Vagina (tissue), 2 donors: ENCODE data around the gene PMEPA1. TPM values are rescaled to one million over a fixed set of nuclear protein-coding genes. Genes with fewer than 3 reads are reported as not detected.

Source experiments
- DNase-seq, 2 donors: peaks; one replicate each; pipeline ENCODE4 v3.0.0-alpha.2; 2017; ENCODE audit errors: extremely low spot score in 2 of 2
- H3K27ac ChIP-seq: fragments of 200-600 bp; sonication (generic); one replicate; pipeline ENCODE4 v1.5.1; 2019
- H3K27me3 ChIP-seq: fragments of 200-600 bp; sonication (generic); one replicate; pipeline ENCODE4 v1.5.1; 2019
- H3K36me3 ChIP-seq, 2 donors: fragments of 200-600 bp; sonication (generic); one replicate each; pipeline ENCODE4 v1.5.1; 2017 to 2019
- H3K4me1 ChIP-seq: fragments of 200-600 bp; sonication (generic); one replicate; pipeline ENCODE4 v1.5.1; 2019
- H3K4me3 ChIP-seq, 2 donors: fragments of 200-600 bp; sonication (generic); 1 replicate in 1 of 2; 2 replicates in 1 of 2; pipeline ENCODE4 v1.5.1; 2016 to 2019
- H3K9me3 ChIP-seq: fragments of 200-600 bp; sonication (generic); one replicate; pipeline ENCODE4 v1.5.1; 2019
- POLR2A ChIP-seq, 2 donors: fragments of 450-650 bp; IDR thresholded peaks; one replicate each; pipeline ENCODE4 v1.6.1; 2017; ENCODE audit warnings: antibody characterized with exemption in 2 of 2, mild to moderate bottlenecking in 2 of 2, moderate library complexity in 2 of 2
- POLR2AphosphoS5 ChIP-seq, 2 donors: sonication (generic); formaldehyde crosslinking; IDR thresholded peaks; one replicate each; pipeline ENCODE4 v1.9.0; 2017; ENCODE audit warnings: antibody characterized with exemption in 2 of 2, mild to moderate bottlenecking in 2 of 2, low read depth in 1 of 2; ENCODE audit not compliant: insufficient read depth in 1 of 2
- intact Hi-C: fragments of 100-400 bp; cut with DNase I; formaldehyde crosslinking; loops from one replicate; pipeline ENCODE4 v1.15.1; 2023
- total RNA-seq: library from RNA; depleted of rRNA; stranded (reverse); fragments of >200 nt; gene quantifications from one replicate; pipeline ENCODE4 v1.2.3, GENCODE V29; 2016
- TF ChIP-seq, protein P1 (sequence below), 3 experiments: fragments of 450-650 bp in 2 of 3; fragments of 200-600 bp in 1 of 3; sonication (generic) in 1 of 3; IDR thresholded peaks; one replicate each; pipeline ENCODE4 v1.5.1; 2017 to 2019; ENCODE audit warnings: antibody characterized with exemption in 3 of 3, mild to moderate bottlenecking in 2 of 3, moderate library complexity in 2 of 3

Gene PMEPA1
- total RNA-seq, 1 donor from 2014 or later: 11.3 TPM

- H3K4me1 ChIP-seq: peaks cover 53% of the 10 kb centered on the region
Measured at GRCh38 chr20:57712851-57713504, 3.2 kb upstream of the PMEPA1 start.

GRCh38 chr20:57712341-57712740 is 2.5 kb upstream of the PMEPA1 start:
- intact Hi-C loops: no loop called here
- peaks cover 53% of the 10 kb centered on the region for H3K4me1 ChIP-seq
- DNase-seq: no peak
- TF ChIP-seq POLR2AphosphoS5 (IDR thresholded peaks at IDR 0.05; ENCODE audit: insufficient read depth in 1 of 2, low read depth in 1 of 2) (no peak), POLR2A (IDR thresholded peaks at IDR 0.05) (no peak)
- TF ChIP-seq, protein P1, sequence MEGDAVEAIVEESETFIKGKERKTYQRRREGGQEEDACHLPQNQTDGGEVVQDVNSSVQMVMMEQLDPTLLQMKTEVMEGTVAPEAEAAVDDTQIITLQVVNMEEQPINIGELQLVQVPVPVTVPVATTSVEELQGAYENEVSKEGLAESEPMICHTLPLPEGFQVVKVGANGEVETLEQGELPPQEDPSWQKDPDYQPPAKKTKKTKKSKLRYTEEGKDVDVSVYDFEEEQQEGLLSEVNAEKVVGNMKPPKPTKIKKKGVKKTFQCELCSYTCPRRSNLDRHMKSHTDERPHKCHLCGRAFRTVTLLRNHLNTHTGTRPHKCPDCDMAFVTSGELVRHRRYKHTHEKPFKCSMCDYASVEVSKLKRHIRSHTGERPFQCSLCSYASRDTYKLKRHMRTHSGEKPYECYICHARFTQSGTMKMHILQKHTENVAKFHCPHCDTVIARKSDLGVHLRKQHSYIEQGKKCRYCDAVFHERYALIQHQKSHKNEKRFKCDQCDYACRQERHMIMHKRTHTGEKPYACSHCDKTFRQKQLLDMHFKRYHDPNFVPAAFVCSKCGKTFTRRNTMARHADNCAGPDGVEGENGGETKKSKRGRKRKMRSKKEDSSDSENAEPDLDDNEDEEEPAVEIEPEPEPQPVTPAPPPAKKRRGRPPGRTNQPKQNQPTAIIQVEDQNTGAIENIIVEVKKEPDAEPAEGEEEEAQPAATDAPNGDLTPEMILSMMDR (IDR thresholded peaks at IDR 0.05): no peak
- no peak overlapping the region for H3K4me3 ChIP-seq
- H3K36me3 ChIP-seq: no peaks in the 10 kb centered on the region
- no peaks in the 10 kb centered on the region for H3K9me3 ChIP-seq
- H3K27ac ChIP-seq: no peak overlapping the region
- no peaks in the 10 kb centered on the region for H3K27me3 ChIP-seq

More at GRCh38 chr20:57712851-57713504, 3.2 kb upstream of the PMEPA1 start:
- TF ChIP-seq, protein P1 (IDR thresholded peaks at IDR 0.05): no peak
- no peak for TF ChIP-seq POLR2AphosphoS5 (IDR thresholded peaks at IDR 0.05; ENCODE audit: insufficient read depth in 1 of 2, low read depth in 1 of 2)
- TF ChIP-seq POLR2A (IDR thresholded peaks at IDR 0.05): no peak
- intact Hi-C loops: no loop called here
- no peak overlapping the region for H3K27ac ChIP-seq
- H3K36me3 ChIP-seq: no peaks in the 10 kb centered on the region
- H3K9me3 ChIP-seq: no peaks in the 10 kb centered on the region
- H3K4me3 ChIP-seq: no peak overlapping the region
- no peak for DNase-seq
- no peaks in the 10 kb centered on the region for H3K27me3 ChIP-seq

DNA sequence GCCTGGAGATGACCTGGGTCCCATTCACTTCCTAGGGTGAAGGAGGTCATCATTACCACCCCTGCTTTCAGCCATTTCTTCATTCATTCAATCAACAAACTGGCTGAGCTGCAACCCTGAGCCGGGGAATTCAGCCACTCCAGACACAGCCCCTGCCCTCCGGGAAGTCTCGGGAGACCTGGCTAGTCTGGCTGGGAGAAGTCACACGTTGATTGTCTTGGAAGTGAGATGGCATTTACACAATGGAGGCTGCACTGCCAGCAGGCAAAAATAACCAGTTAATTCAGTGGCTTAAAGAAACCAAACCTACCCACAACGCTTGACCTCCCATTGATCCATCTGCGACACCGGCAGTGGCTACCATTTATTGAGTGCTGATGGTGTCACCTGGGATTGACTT is 2.0 kb upstream of the PMEPA1 start:
- H3K4me1 ChIP-seq: peaks cover 55% of the 10 kb centered on the region
- TF ChIP-seq POLR2A (IDR thresholded peaks at IDR 0.05) (no peak), POLR2AphosphoS5 (IDR thresholded peaks at IDR 0.05; ENCODE audit: insufficient read depth in 1 of 2, low read depth in 1 of 2) (no peak)
- TF ChIP-seq, protein P1 (IDR thresholded peaks at IDR 0.05): no peak
- no peaks in the 10 kb centered on the region for H3K27me3 ChIP-seq
- no peak overlapping the region for H3K4me3 ChIP-seq
- intact Hi-C loops: no loop called here
- DNase-seq: no peak
- no peak overlapping the region for H3K27ac ChIP-seq
- no peaks in the 10 kb centered on the region for H3K36me3 ChIP-seq
- H3K9me3 ChIP-seq: no peaks in the 10 kb centered on the region

GRCh38 chr20:57711311-57711712 is 1.5 kb upstream of the PMEPA1 start:
- H3K9me3 ChIP-seq: no peaks in the 10 kb centered on the region
- no peak for DNase-seq
- H3K27ac ChIP-seq: peak overlapping the region; percentile 87
- H3K4me3 ChIP-seq: peak overlapping the region in 1 of 2 donors; percentile 86
- H3K36me3 ChIP-seq: no peaks in the 10 kb centered on the region
- TF ChIP-seq POLR2A (IDR thresholded peaks at IDR 0.05) (no peak), POLR2AphosphoS5 (IDR thresholded peaks at IDR 0.05; ENCODE audit: insufficient read depth in 1 of 2, low read depth in 1 of 2) (no peak)
- TF ChIP-seq, protein P1 (IDR thresholded peaks at IDR 0.05): no peak
- H3K4me1 ChIP-seq: peaks cover 60% of the 10 kb centered on the region
- intact Hi-C loops: no loop called here
- no peaks in the 10 kb centered on the region for H3K27me3 ChIP-seq

GRCh38 chr20:57710841-57711240 is 1.0 kb upstream of the PMEPA1 start:
- no peaks in the 10 kb centered on the region for H3K27me3 ChIP-seq
- TF ChIP-seq POLR2A (IDR thresholded peaks at IDR 0.05) (no peak), POLR2AphosphoS5 (IDR thresholded peaks at IDR 0.05; ENCODE audit: insufficient read depth in 1 of 2, low read depth in 1 of 2) (no peak)
- TF ChIP-seq, protein P1 (IDR thresholded peaks at IDR 0.05): no peak
- no peaks in the 10 kb centered on the region for H3K9me3 ChIP-seq
- intact Hi-C loops: no loop called here
- H3K36me3 ChIP-seq: no peaks in the 10 kb centered on the region
- H3K4me3 ChIP-seq: peak overlapping the region; percentile 69 to 86
- peaks cover 65% of the 10 kb centered on the region for H3K4me1 ChIP-seq
- DNase-seq: no peak
- H3K27ac ChIP-seq: peak overlapping the region; percentile 87
